Neural progenitor cell (in vitro differentiated cells): ENCODE measurements around the gene ZNF212.

Experiments used
- CTCF ChIP-seq: fragments of 200-600 bp; sonication (generic); IDR thresholded peaks from 2 replicates; pipeline ENCODE4 v1.5.1; 2017; ENCODE audit warnings: antibody characterized with exemption, mild to moderate bottlenecking
- EZH2 ChIP-seq: fragments of 200-600 bp; sonication (generic); IDR thresholded peaks from 2 replicates; pipeline ENCODE4 v1.6.1; 2017; ENCODE audit warnings: antibody characterized with exemption, mild to moderate bottlenecking, moderate library complexity
- EZH2phosphoT487 ChIP-seq: fragments of 200-600 bp; sonication (generic); IDR thresholded peaks from 2 replicates; pipeline ENCODE4 v1.6.1; 2017; ENCODE audit warnings: antibody characterized with exemption

- TF ChIP-seq CTCF (no peak), EZH2phosphoT487 (no peak), EZH2 (no peak)
Observed at GRCh38 chr7:149248777-149249176, 9.3 kb downstream of the ZNF212 start.
